ENCODE results near the gene ROGDI.
A peak's percentile ranks its signal among the peaks of the same experiment; 100 is the strongest.

ROGDI gene

DNA sequence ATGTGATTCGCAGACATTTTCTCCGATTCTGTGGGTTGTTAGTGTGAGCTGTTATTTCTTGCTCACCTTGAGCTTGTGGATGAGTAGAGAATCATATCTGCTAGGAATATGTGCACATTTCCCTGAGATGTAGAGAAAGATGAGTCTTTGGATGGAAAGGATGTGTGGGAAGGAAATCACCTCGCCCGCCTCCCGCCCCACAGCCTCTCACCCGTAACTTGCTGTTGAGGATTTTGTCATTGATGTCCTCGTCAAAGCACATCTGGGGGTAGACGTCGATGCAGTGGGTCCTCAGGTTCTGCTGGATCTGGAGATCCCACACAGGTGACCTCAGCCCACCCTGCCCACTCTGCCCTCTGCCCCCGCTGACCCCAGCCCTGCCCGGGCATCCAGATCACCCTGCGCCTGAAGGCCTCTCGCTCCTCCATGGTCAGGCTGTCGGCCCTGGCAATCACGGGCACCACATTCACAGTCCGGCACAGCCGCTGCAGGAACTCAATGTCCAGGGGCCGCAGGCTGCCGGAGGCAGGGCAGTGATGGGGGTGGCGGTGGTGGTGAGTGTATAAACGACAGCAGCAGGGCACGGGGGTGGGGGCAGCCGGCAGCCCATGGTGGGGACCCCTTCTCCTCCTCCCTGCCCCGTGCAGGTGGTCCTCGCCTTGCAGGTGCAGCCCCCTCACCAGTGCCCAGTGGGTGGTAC, 19.0 kb downstream of the ROGDI start:
- H4K91ac ChIP-seq (ENCODE audit: low read depth, low read length, poor library complexity): no peak overlapping the region
- H3K36me3 ChIP-seq (replicated peaks in 1 of 2; ENCODE audit: control insufficient read depth in 2 of 2, insufficient read depth in 2 of 2, low read length in 2 of 2): no peaks in the 10 kb centered on the region
- no peak overlapping the region for H3K9ac ChIP-seq (ENCODE audit: low read depth, low read length, poor library complexity)
- H3K4ac ChIP-seq (ENCODE audit: low read length): no peak overlapping the region
- peak overlapping the region; percentile 35 for H3K23ac ChIP-seq (ENCODE audit: low read depth, low read length, poor library complexity)
- no peak overlapping the region for H4K8ac ChIP-seq (ENCODE audit: low read depth, low read length)
- peak overlapping the region; percentile 74 for H2AK5ac ChIP-seq (ENCODE audit: low read depth, low read length)
- peak overlapping the region; percentile 30 for H2BK12ac ChIP-seq (ENCODE audit: low read length)
- no CpG with 5 or more reads among the region's 25 CpGs for WGBS, 2 donors (ENCODE audit: extremely low coverage in 2 of 2, insufficient read length in 2 of 2, insufficient replicate concordance in 1 of 2)
- peak overlapping the region; percentile 49 for H2BK15ac ChIP-seq (ENCODE audit: low read length)
- no peaks in the 10 kb centered on the region for H3K79me1 ChIP-seq (ENCODE audit: low read depth, low read length)
- H3K9me3 ChIP-seq (replicated peaks in 1 of 2; ENCODE audit: control insufficient read depth in 2 of 2, insufficient read depth in 1 of 2, low read depth in 1 of 2, low read length in 2 of 2): no peaks in the 10 kb centered on the region
- no peak overlapping the region for H3K27ac ChIP-seq (replicated peaks; ENCODE audit: low read length)
- H3K4me2 ChIP-seq (ENCODE audit: insufficient read depth, low read length, poor library complexity, severe bottlenecking): no peak overlapping the region
- peaks cover 3 to 5% of the 10 kb centered on the region in 2 donors for H3K4me1 ChIP-seq (ENCODE audit: control insufficient read depth in 2 of 2, insufficient read depth in 1 of 2, low read depth in 1 of 2, low read length in 2 of 2)
- H2AFZ ChIP-seq (ENCODE audit: low read length): no peak overlapping the region
- no peak overlapping the region for H2BK5ac ChIP-seq (ENCODE audit: low read length)
- no peak for DNase-seq (ENCODE audit: low spot score)
- H3K14ac ChIP-seq (ENCODE audit: low read length): peak overlapping the region; percentile 87
- H3K4me3 ChIP-seq (ENCODE audit: low read length in 2 of 2): no peak overlapping the region
- no peak overlapping the region for H2BK120ac ChIP-seq (ENCODE audit: low read depth, low read length)
- H3K18ac ChIP-seq (ENCODE audit: low read length): peak overlapping the region; percentile 89
- no peaks in the 10 kb centered on the region for H3K27me3 ChIP-seq (ENCODE audit: control insufficient read depth in 3 of 3, insufficient read depth in 3 of 3, low read depth in 1 of 3, low read length in 3 of 3)

DNA sequence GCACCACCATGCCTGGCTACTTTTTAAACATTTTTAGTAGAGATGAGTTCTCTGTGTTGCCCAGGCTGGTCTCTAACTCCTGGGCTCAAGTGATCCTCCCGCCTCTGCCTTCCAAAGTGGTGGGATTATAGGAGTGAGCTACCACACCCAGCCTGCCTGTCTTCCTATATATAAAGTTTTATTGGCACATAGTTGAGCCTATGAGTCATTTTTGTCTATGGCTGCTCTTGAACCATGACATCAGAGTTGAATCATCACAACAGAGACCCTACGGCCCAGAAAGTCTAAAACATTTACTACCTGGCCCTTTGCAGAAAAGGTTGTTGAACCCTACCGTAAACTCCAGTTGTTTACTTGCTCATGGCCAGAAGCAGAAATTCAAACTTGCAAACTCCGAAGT, 22.2 kb downstream of the ROGDI start:
- no CpG with 5 or more reads among the region's 4 CpGs for WGBS, 2 donors (ENCODE audit: extremely low coverage in 2 of 2, insufficient read length in 2 of 2, insufficient replicate concordance in 1 of 2)
- no peak overlapping the region for H3K4ac ChIP-seq (ENCODE audit: low read length)
- no peaks in the 10 kb centered on the region for H3K36me3 ChIP-seq (replicated peaks in 1 of 2; ENCODE audit: control insufficient read depth in 2 of 2, insufficient read depth in 2 of 2, low read length in 2 of 2)
- no peak overlapping the region for H3K4me3 ChIP-seq (ENCODE audit: low read length in 2 of 2)
- no peak overlapping the region for H2BK12ac ChIP-seq (ENCODE audit: low read length)
- no peak overlapping the region for H2BK5ac ChIP-seq (ENCODE audit: low read length)
- H2BK15ac ChIP-seq (ENCODE audit: low read length): no peak overlapping the region
- H3K79me1 ChIP-seq (ENCODE audit: low read depth, low read length): no peaks in the 10 kb centered on the region
- no peak overlapping the region for H2AK5ac ChIP-seq (ENCODE audit: low read depth, low read length)
- no peak overlapping the region for H2BK120ac ChIP-seq (ENCODE audit: low read depth, low read length)
- H4K91ac ChIP-seq (ENCODE audit: low read depth, low read length, poor library complexity): no peak overlapping the region
- H4K8ac ChIP-seq (ENCODE audit: low read depth, low read length): no peak overlapping the region
- H3K4me2 ChIP-seq (ENCODE audit: insufficient read depth, low read length, poor library complexity, severe bottlenecking): no peak overlapping the region
- H3K9ac ChIP-seq (ENCODE audit: low read depth, low read length, poor library complexity): no peak overlapping the region
- no peaks in the 10 kb centered on the region for H3K9me3 ChIP-seq (replicated peaks in 1 of 2; ENCODE audit: control insufficient read depth in 2 of 2, insufficient read depth in 1 of 2, low read depth in 1 of 2, low read length in 2 of 2)
- H3K27ac ChIP-seq (replicated peaks; ENCODE audit: low read length): no peak overlapping the region
- H3K23ac ChIP-seq (ENCODE audit: low read depth, low read length, poor library complexity): no peak overlapping the region
- H3K14ac ChIP-seq (ENCODE audit: low read length): no peak overlapping the region
- no peak overlapping the region for H2AFZ ChIP-seq (ENCODE audit: low read length)
- H3K27me3 ChIP-seq (ENCODE audit: control insufficient read depth in 3 of 3, insufficient read depth in 3 of 3, low read depth in 1 of 3, low read length in 3 of 3): no peaks in the 10 kb centered on the region
- DNase-seq (ENCODE audit: low spot score): no peak
- no peak overlapping the region for H3K18ac ChIP-seq (ENCODE audit: low read length)
- no peaks in the 10 kb centered on the region for H3K4me1 ChIP-seq (ENCODE audit: control insufficient read depth in 2 of 2, insufficient read depth in 1 of 2, low read depth in 1 of 2, low read length in 2 of 2)

DNA sequence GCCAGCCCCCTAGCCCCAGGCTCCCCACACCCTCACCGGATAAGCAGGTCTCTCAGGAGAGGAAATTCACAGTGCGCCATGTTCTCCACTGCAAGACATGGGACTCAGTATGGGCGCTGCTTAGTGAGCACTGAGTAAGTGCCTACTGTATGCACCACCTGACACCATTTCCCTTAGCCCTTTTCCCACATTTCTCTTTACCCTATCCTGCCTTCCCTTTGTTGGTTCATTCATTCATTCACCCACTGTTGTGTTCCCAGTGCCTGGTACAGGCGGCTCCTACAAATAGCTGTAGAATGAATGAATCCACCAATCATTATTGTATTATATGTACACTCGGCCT, 24.4 kb downstream of the ROGDI start:
- Histone ChIP-seq H2AK5ac (ENCODE audit: low read depth, low read length) (no peak overlapping the region), H3K18ac (ENCODE audit: low read length) (no peak overlapping the region), H3K27me3 (ENCODE audit: control insufficient read depth in 3 of 3, insufficient read depth in 3 of 3, low read depth in 1 of 3, low read length in 3 of 3) (no peaks in the 10 kb centered on the region), H2BK5ac (ENCODE audit: low read length) (no peak overlapping the region), H3K4me3 (ENCODE audit: low read length in 2 of 2) (no peak overlapping the region), H3K4me1 (ENCODE audit: control insufficient read depth in 2 of 2, insufficient read depth in 1 of 2, low read depth in 1 of 2, low read length in 2 of 2) (peaks cover 0 to 1% of the 10 kb centered on the region in 2 donors), H3K23ac (ENCODE audit: low read depth, low read length, poor library complexity) (no peak overlapping the region), H3K36me3 (replicated peaks in 1 of 2; ENCODE audit: control insufficient read depth in 2 of 2, insufficient read depth in 2 of 2, low read length in 2 of 2) (no peaks in the 10 kb centered on the region), H3K9me3 (replicated peaks in 1 of 2; ENCODE audit: control insufficient read depth in 2 of 2, insufficient read depth in 1 of 2, low read depth in 1 of 2, low read length in 2 of 2) (no peaks in the 10 kb centered on the region), H3K79me1 (ENCODE audit: low read depth, low read length) (no peaks in the 10 kb centered on the region), H4K91ac (ENCODE audit: low read depth, low read length, poor library complexity) (no peak overlapping the region), H3K4ac (ENCODE audit: low read length) (no peak overlapping the region), H2BK120ac (ENCODE audit: low read depth, low read length) (no peak overlapping the region), H2AFZ (ENCODE audit: low read length) (no peak overlapping the region), H4K8ac (ENCODE audit: low read depth, low read length) (no peak overlapping the region), H3K9ac (ENCODE audit: low read depth, low read length, poor library complexity) (no peak overlapping the region), H2BK15ac (ENCODE audit: low read length) (no peak overlapping the region), H3K14ac (ENCODE audit: low read length) (no peak overlapping the region), H2BK12ac (ENCODE audit: low read length) (no peak overlapping the region), H3K4me2 (ENCODE audit: insufficient read depth, low read length, poor library complexity, severe bottlenecking) (no peak overlapping the region), H3K27ac (replicated peaks; ENCODE audit: low read length) (no peak overlapping the region)
- no CpG with 5 or more reads among the region's 5 CpGs for WGBS, 2 donors (ENCODE audit: extremely low coverage in 2 of 2, insufficient read length in 2 of 2, insufficient replicate concordance in 1 of 2)
- no peak for DNase-seq (ENCODE audit: low spot score)

DNA sequence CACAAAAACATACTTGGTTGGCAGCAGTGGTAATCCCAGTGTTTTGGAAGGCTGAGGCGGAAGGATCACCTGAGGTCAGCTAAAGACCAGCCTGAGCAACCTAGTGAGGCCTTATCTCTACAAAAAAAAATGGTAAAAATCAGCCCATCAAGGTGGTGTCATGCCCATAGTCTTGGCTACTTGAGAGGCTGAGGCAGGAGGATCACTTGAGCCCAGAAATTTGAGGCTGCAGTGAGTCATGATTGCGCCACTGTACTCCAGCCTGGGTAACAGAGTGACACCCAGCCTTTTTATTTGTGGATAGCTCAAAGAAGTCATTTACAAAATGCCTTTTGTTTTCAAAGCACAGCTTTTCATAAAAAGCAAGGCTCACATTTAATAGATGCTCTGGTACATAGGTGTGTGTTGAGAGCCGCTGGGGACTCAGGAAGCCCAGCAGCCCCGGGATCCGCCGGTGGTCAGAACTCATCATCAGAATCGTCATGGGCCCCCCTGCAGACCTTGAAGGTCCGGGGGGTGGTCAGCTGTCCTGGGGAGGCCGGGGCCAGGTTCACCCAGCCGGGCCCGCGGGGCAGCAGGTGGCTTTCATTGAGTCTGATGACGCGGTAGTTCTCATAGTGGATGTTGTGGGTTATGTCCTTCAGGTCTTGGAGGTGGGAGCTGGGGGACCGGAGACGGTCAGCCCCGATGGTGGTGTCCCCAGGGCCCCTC, 24.9 kb downstream of the ROGDI start:
- Histone ChIP-seq H4K91ac (ENCODE audit: low read depth, low read length, poor library complexity) (no peak overlapping the region), H3K27me3 (ENCODE audit: control insufficient read depth in 3 of 3, insufficient read depth in 3 of 3, low read depth in 1 of 3, low read length in 3 of 3) (no peaks in the 10 kb centered on the region), H3K23ac (ENCODE audit: low read depth, low read length, poor library complexity) (no peak overlapping the region), H2BK120ac (ENCODE audit: low read depth, low read length) (no peak overlapping the region), H3K9ac (ENCODE audit: low read depth, low read length, poor library complexity) (no peak overlapping the region), H3K79me1 (ENCODE audit: low read depth, low read length) (no peaks in the 10 kb centered on the region), H3K4me1 (ENCODE audit: control insufficient read depth in 2 of 2, insufficient read depth in 1 of 2, low read depth in 1 of 2, low read length in 2 of 2) (peaks cover 0 to 1% of the 10 kb centered on the region in 2 donors), H2BK12ac (ENCODE audit: low read length) (no peak overlapping the region), H2AFZ (ENCODE audit: low read length) (no peak overlapping the region), H3K9me3 (replicated peaks in 1 of 2; ENCODE audit: control insufficient read depth in 2 of 2, insufficient read depth in 1 of 2, low read depth in 1 of 2, low read length in 2 of 2) (no peaks in the 10 kb centered on the region), H3K36me3 (replicated peaks in 1 of 2; ENCODE audit: control insufficient read depth in 2 of 2, insufficient read depth in 2 of 2, low read length in 2 of 2) (no peaks in the 10 kb centered on the region), H4K8ac (ENCODE audit: low read depth, low read length) (no peak overlapping the region), H3K27ac (replicated peaks; ENCODE audit: low read length) (no peak overlapping the region), H3K4me2 (ENCODE audit: insufficient read depth, low read length, poor library complexity, severe bottlenecking) (no peak overlapping the region), H2AK5ac (ENCODE audit: low read depth, low read length) (no peak overlapping the region), H2BK5ac (ENCODE audit: low read length) (no peak overlapping the region), H2BK15ac (ENCODE audit: low read length) (no peak overlapping the region), H3K14ac (ENCODE audit: low read length) (no peak overlapping the region), H3K4me3 (ENCODE audit: low read length in 2 of 2) (no peak overlapping the region), H3K4ac (ENCODE audit: low read length) (no peak overlapping the region), H3K18ac (ENCODE audit: low read length) (no peak overlapping the region)
- WGBS, 2 donors (ENCODE audit: extremely low coverage in 2 of 2, insufficient read length in 2 of 2, insufficient replicate concordance in 1 of 2): no CpG with 5 or more reads among the region's 17 CpGs
- no peak for DNase-seq (ENCODE audit: low spot score)
